Heart right ventricle (tissue), 16 donors: ENCODE data around the gene SP100. TPM values are rescaled to one million over a fixed set of nuclear protein-coding genes. Genes with fewer than 3 reads are reported as not detected.

Experiments used
- ATAC-seq, 8 donors: fragments of 200-7000 bp; cut with Tn5 transposase; one replicate each; pipeline ENCODE4 v1.9.1; 2020; ENCODE audit warnings: mild to moderate bottlenecking in 8 of 8, moderate library complexity in 8 of 8, moderate number of reproducible peaks in 1 of 8
- DNase-seq, 2 donors: peaks; one replicate each; pipeline ENCODE4 v3.0.0-alpha.2; 2020
- H3K27ac ChIP-seq, 10 donors: fragments of 200-600 bp; sonication (generic) in 2 of 10; one replicate each; pipeline versions ENCODE4 v1.5.0 to v1.8.0; 2020 to 2022; ENCODE audit warnings: mild to moderate bottlenecking in 3 of 10
- H3K27me3 ChIP-seq, 7 donors: fragments of 200-600 bp; one replicate each; pipeline ENCODE4 v1.8.0; 2021 to 2022; ENCODE audit warnings: mild to moderate bottlenecking in 2 of 7
- H3K36me3 ChIP-seq, 9 donors: fragments of 200-600 bp; sonication (generic) in 1 of 9; one replicate each; pipeline versions ENCODE4 v1.5.0 to v1.8.0; 2020 to 2022; ENCODE audit warnings: mild to moderate bottlenecking in 2 of 9
- H3K4me1 ChIP-seq, 9 donors: fragments of 200-600 bp; sonication (generic) in 1 of 9; one replicate each; pipeline versions ENCODE4 v1.5.0 to v1.8.0; 2020 to 2022; ENCODE audit warnings: mild to moderate bottlenecking in 4 of 9
- H3K4me3 ChIP-seq, 10 donors: fragments of 200-600 bp; sonication (generic) in 2 of 10; one replicate each; pipeline versions ENCODE4 v1.5.0 to v1.8.0; 2020 to 2022; ENCODE audit warnings: mild to moderate bottlenecking in 7 of 10, moderate library complexity in 2 of 10
- H3K9me3 ChIP-seq, 11 donors: fragments of 200-600 bp in 10 of 11; sonication (generic) in 2 of 11; one replicate each; pipeline versions ENCODE4 v1.5.0 to v1.8.0; 2013 to 2022; ENCODE audit warnings: mild to moderate bottlenecking in 2 of 11, control low read depth in 1 of 11, moderate library complexity in 1 of 11
- WGBS, 2 donors: extraction: QIAGEN DNeasy Blood & Tissue Kit; methylation state at CpG; one replicate each; pipeline ENCODE4 v1.1.7; 2013; ENCODE audit warnings: inconsistent platforms in 1 of 2; 5-methylcytosine and 5-hydroxymethylcytosine counted together
- intact Hi-C, 10 donors: fragments of 100-400 bp; cut with DNase I; formaldehyde crosslinking; loops; one replicate each; pipeline versions ENCODE4 v1.11.1 to v1.14.2; 2022
- polyA plus RNA-seq, 2 donors: library from polyadenylated mRNA; stranded (reverse); fragments of 200-250 nt; gene quantifications; one replicate each; pipeline ENCODE4 v1.2.3, GENCODE V29; 2013
- total RNA-seq, 10 donors: library from RNA; stranded (reverse); fragmentation: NEBNext Ultra II Directional in 3 of 10; extraction: Animal tissue kit (Norgen Biotek cat#: 25700) in 3 of 10; gene quantifications; one replicate each; pipeline versions ENCODE4 v1.2.1 to v1.2.4, GENCODE V29; 2021 to 2023
- TF ChIP-seq, protein P1 (sequence below), 9 donors: fragments of 200-600 bp; sonication (generic) in 2 of 9; IDR thresholded peaks; one replicate each; pipeline versions ENCODE4 v1.5.0 to v1.8.0; 2021 to 2022; ENCODE audit warnings: antibody characterized with exemption in 9 of 9, mild to moderate bottlenecking in 5 of 9, moderate library complexity in 1 of 9
- donor health status: Arrhythmogenic right ventricular cardiomyopathy.
- donor health status: ischemic (EF 13 %, LVEDD 7.1; RV severe dilation, severe dysfunction).
- donor health status: healthy with polysubstance abuse.
- donor health status: DM: no; HTN: yes; CAD: no.
- donor health status: DM: no; HTN: no; CAD: no.
- donor health status: ischemic (EF 25% LVEDD 6.9; RV normal size, moderate dysfunction).
- donor health status: ischemic (EF 25% LVEDD 5.7; RV mildly dilated, moderate dysfunction).
- donor health status: healthy.
- donor health status: DM: yes; HTN: yes; CAD: no.
- donor health status: Ischemic cardiomyopathy.
- donor health status: ischemic (EF 35%, LVEDD 5.7; RV mildly dilated, moderate dysfunction).
- donor health status: nonischemic (EF 11% LVEDD 7.7; RV severe dilation, severe dysfunction).
- donor health status: DM: yes; HTN: yes; CAD: no.
- donor health status: PGD.
- donor health status: ischemic (EF 29% LVEDD 5.4; RV normal size, mild dysfunction).
- donor health status: nonischemic (EF 23%, LVEDD 6.1; RV moderate dilation, normal function).

The SP100 gene
- total and polyA plus RNA-seq, 12 donors = 20.3 to 123 (median 57.7) TPM

DNA sequence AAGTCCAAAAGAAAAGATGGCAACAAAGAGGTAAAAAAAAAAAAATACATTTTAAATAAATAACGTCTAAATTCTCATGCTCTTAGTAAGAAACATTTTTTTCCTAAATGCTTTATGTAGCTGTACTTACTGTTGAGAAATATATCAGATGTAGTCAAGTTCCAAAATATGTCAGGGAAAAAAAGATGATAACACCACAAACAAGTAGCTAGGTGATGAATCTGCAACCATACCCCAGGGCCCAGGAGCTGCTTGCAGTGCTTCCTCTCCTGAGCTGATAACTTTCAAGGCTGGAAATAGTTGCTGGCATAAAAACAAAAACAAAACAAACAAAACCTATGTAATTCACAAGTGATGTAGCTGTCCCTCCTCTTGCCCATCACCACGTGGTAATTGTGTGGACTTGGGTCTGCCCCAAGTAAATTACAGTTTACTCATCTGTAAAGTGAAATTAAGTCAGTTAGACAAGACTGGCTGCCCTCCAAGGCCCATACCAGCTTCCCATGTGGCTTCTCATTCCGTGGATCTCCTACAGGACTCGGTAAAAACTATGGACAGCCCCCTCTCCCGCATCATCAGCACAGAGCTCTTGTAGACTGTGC lies 82.6 kb downstream of the SP100 start:
- H3K27me3 ChIP-seq = no peaks in the 10 kb centered on the region
- H3K27ac ChIP-seq = no peak overlapping the region
- ATAC-seq = no peak
- H3K4me1 ChIP-seq = peaks cover 0 to 11% (median 0%) of the 10 kb centered on the region in 9 donors
- TF ChIP-seq, protein P1, sequence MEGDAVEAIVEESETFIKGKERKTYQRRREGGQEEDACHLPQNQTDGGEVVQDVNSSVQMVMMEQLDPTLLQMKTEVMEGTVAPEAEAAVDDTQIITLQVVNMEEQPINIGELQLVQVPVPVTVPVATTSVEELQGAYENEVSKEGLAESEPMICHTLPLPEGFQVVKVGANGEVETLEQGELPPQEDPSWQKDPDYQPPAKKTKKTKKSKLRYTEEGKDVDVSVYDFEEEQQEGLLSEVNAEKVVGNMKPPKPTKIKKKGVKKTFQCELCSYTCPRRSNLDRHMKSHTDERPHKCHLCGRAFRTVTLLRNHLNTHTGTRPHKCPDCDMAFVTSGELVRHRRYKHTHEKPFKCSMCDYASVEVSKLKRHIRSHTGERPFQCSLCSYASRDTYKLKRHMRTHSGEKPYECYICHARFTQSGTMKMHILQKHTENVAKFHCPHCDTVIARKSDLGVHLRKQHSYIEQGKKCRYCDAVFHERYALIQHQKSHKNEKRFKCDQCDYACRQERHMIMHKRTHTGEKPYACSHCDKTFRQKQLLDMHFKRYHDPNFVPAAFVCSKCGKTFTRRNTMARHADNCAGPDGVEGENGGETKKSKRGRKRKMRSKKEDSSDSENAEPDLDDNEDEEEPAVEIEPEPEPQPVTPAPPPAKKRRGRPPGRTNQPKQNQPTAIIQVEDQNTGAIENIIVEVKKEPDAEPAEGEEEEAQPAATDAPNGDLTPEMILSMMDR (IDR thresholded peaks at IDR 0.05) = no peak
- H3K36me3 ChIP-seq = peaks cover 0 to 96% (median 36%) of the 10 kb centered on the region in 9 donors
- WGBS, 2 donors = 69 to 81% methylated on average over 5 of the region's 5 CpGs
- DNase-seq = no peak
- no peaks in the 10 kb centered on the region for H3K9me3 ChIP-seq
- intact Hi-C loops = no loop called here
- no peak overlapping the region for H3K4me3 ChIP-seq

DNA sequence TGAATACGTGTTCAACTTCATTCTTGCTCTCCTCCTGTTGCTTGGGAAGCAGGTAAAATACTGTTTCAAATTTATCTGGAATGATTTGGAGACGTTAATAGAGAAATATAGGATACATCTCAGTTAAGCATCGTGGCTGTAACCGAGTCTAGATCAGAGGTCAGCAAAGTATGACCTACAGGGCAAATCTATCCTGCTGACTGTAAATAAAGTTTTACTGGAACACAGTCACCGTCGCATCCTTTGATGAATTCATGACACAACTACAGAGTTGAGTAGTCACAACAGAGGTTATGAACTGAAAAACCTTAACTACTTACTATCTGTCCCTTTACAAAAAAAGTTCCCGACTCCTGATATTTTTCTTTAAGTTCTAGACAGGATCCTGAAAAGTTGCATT lies 86.6 kb downstream of the SP100 start:
- TF ChIP-seq, protein P1 (IDR thresholded peaks at IDR 0.05) = no peak
- intact Hi-C loops = no loop called here
- H3K4me3 ChIP-seq = no peak overlapping the region
- H3K27ac ChIP-seq = no peak overlapping the region
- H3K9me3 ChIP-seq = no peaks in the 10 kb centered on the region
- H3K36me3 ChIP-seq = peaks cover 0 to 100% (median 39%) of the 10 kb centered on the region in 9 donors
- 90 to 94% methylated on average over 7 of the region's 7 CpGs for WGBS, 2 donors
- H3K27me3 ChIP-seq = no peaks in the 10 kb centered on the region
- DNase-seq (no peak), ATAC-seq (no peak)
- H3K4me1 ChIP-seq = no peaks in the 10 kb centered on the region

DNA sequence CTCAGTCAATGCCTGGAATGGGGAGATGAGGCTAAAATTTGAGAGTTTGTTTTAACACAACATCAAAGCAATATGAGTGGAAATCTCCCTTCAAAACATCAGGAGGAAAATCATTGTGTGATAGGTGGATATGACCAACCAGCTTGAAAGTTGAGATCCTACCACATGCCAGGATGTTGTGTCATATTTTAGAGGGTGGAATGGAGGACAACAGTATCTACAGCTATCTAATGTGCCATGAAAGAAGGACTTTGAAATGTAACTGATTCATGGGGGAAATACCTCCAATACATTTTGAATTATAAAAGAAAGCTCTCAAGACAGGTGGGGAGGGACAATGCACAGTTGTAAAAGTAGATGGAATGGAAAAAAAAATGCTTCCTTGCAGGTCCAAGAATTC lies 87.8 kb downstream of the SP100 start:
- H3K4me3 ChIP-seq = no peak overlapping the region
- no peaks in the 10 kb centered on the region for H3K9me3 ChIP-seq
- H3K4me1 ChIP-seq = no peaks in the 10 kb centered on the region
- ATAC-seq (no peak), DNase-seq (no peak)
- H3K36me3 ChIP-seq = peaks cover 0 to 99% (median 33%) of the 10 kb centered on the region in 9 donors
- intact Hi-C loops = no loop called here
- TF ChIP-seq, protein P1 (IDR thresholded peaks at IDR 0.05) = no peak
- no peaks in the 10 kb centered on the region for H3K27me3 ChIP-seq
- H3K27ac ChIP-seq = no peak overlapping the region

DNA sequence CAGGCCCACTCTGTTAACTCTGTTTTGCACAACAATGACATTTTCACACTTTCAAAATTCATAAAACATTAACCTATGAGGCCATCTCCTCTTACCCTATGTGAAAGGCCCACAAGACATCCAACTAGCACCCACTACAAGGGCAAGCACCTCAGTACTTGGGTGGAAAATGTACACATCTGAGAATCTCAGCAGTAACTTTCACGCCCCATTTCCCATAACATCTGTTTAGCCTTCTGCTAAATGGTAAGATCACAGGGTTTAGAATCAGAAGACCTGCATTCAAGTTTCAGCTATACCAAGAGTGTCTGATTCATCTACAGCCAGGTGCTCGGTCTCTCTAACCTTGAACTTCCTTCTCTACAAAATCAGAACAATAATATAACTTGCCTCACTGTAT lies 89.2 kb downstream of the SP100 start:
- TF ChIP-seq, protein P1 (IDR thresholded peaks at IDR 0.05) = no peak
- Histone ChIP-seq H3K27me3 (no peaks in the 10 kb centered on the region), H3K36me3 (peaks cover 0 to 99% (median 29%) of the 10 kb centered on the region in 9 donors), H3K4me3 (no peak overlapping the region), H3K27ac (no peak overlapping the region), H3K9me3 (no peaks in the 10 kb centered on the region), H3K4me1 (no peaks in the 10 kb centered on the region)
- DNase-seq = no peak
- no peak for ATAC-seq
- intact Hi-C loops = no loop called here
- 88 to 95% methylated on average over 2 of the region's 2 CpGs for WGBS, 2 donors
